ENCODE data around the gene CDH20. TPM values are rescaled to one million over a fixed set of nuclear protein-coding genes. Genes with fewer than 3 reads are reported as not detected.

CDH20 gene
- total RNA-seq, 4 donors from 2014 or later: 0.83 to 5.5 (median 2.0) TPM

GRCh38 chr18:61400016-61400635 lies 66.9 kb downstream of the CDH20 start:
- no peak for DNase-seq
- Histone ChIP-seq H3K4me1 (peaks cover 0 to 5% (median 0%) of the 10 kb centered on the region in 4 donors), H3K27ac (no peak overlapping the region), H3K4me3 (no peak overlapping the region), H3K9me3 (no peaks in the 10 kb centered on the region), H3K36me3 (no peaks in the 10 kb centered on the region), H3K27me3 (no peaks in the 10 kb centered on the region)
- TF ChIP-seq, protein P1, sequence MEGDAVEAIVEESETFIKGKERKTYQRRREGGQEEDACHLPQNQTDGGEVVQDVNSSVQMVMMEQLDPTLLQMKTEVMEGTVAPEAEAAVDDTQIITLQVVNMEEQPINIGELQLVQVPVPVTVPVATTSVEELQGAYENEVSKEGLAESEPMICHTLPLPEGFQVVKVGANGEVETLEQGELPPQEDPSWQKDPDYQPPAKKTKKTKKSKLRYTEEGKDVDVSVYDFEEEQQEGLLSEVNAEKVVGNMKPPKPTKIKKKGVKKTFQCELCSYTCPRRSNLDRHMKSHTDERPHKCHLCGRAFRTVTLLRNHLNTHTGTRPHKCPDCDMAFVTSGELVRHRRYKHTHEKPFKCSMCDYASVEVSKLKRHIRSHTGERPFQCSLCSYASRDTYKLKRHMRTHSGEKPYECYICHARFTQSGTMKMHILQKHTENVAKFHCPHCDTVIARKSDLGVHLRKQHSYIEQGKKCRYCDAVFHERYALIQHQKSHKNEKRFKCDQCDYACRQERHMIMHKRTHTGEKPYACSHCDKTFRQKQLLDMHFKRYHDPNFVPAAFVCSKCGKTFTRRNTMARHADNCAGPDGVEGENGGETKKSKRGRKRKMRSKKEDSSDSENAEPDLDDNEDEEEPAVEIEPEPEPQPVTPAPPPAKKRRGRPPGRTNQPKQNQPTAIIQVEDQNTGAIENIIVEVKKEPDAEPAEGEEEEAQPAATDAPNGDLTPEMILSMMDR (IDR thresholded peaks at IDR 0.05): no peak
- no peak for TF ChIP-seq POLR2A (IDR thresholded peaks at IDR 0.05)

GRCh38 chr18:61400716-61401115 lies 67.5 kb downstream of the CDH20 start:
- Histone ChIP-seq H3K4me3 (no peak overlapping the region), H3K36me3 (no peaks in the 10 kb centered on the region), H3K27ac (no peak overlapping the region), H3K9me3 (no peaks in the 10 kb centered on the region), H3K4me1 (peaks cover 0 to 5% (median 0%) of the 10 kb centered on the region in 4 donors), H3K27me3 (no peaks in the 10 kb centered on the region)
- DNase-seq: no peak
- TF ChIP-seq, protein P1 (IDR thresholded peaks at IDR 0.05): no peak
- no peak for TF ChIP-seq POLR2A (IDR thresholded peaks at IDR 0.05)

DNA sequence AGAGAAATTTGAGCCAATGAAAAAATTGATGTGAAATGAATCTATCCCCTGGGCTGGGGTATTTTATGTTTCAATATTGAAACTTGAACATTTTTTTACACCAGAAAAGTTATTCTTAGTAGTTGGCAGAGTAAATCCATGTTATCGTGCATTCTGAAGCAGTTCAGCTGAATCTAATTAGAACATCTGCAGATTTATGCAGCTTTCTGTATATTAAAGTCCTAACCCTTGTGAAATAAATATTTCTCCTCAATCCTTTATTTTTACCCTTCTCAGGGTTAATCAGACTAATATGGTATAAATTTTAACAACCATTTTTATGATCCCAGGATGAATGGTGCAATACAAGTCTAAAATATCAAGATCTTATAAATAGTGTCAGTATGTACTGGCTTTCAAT lies 69.5 kb downstream of the CDH20 start:
- H3K4me1 ChIP-seq: peaks cover 0 to 5% (median 0%) of the 10 kb centered on the region in 4 donors

GRCh38 chr18:61413396-61413795 lies 80.2 kb downstream of the CDH20 start:
- H3K27me3 ChIP-seq: no peaks in the 10 kb centered on the region
- no peak for DNase-seq
- H3K9me3 ChIP-seq: no peaks in the 10 kb centered on the region
- TF ChIP-seq POLR2A (IDR thresholded peaks at IDR 0.05): no peak
- TF ChIP-seq, protein P1 (IDR thresholded peaks at IDR 0.05): no peak
- no peaks in the 10 kb centered on the region for H3K36me3 ChIP-seq
- H3K4me3 ChIP-seq: no peak overlapping the region
- no peak overlapping the region for H3K27ac ChIP-seq
- H3K4me1 ChIP-seq: no peaks in the 10 kb centered on the region

More for the DNA sequence above, 69.5 kb downstream of the CDH20 start:
- no peaks in the 10 kb centered on the region for H3K27me3 ChIP-seq
- no peak overlapping the region for H3K27ac ChIP-seq
- DNase-seq: no peak
- no peak overlapping the region for H3K4me3 ChIP-seq
- H3K9me3 ChIP-seq: no peaks in the 10 kb centered on the region
- no peak for TF ChIP-seq POLR2A (IDR thresholded peaks at IDR 0.05)
- TF ChIP-seq, protein P1 (IDR thresholded peaks at IDR 0.05): no peak
- no peaks in the 10 kb centered on the region for H3K36me3 ChIP-seq

DNA sequence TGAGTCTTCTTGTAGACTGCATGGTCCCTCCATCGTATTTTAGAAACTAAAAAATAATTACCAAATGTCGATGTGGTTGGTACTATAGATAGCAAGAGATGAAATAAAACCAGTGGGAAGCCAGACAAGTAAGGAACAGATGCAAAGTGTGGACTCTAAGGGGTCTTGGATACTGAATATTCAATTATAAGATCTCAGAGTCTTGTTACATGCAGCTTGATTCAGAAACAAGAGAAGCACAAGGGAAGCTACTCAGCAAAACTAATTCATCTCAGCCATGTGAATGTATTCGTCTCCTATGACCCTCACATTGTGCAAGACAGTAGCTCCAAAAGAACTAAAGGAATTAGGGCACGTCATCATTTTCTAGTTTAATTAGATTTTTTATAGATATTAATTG lies 80.9 kb downstream of the CDH20 start:
- Histone ChIP-seq H3K4me1 (no peaks in the 10 kb centered on the region), H3K27me3 (no peaks in the 10 kb centered on the region), H3K36me3 (no peaks in the 10 kb centered on the region), H3K27ac (no peak overlapping the region), H3K4me3 (no peak overlapping the region), H3K9me3 (no peaks in the 10 kb centered on the region)
- no peak for TF ChIP-seq POLR2A (IDR thresholded peaks at IDR 0.05)
- TF ChIP-seq, protein P1 (IDR thresholded peaks at IDR 0.05): no peak
- DNase-seq: no peak

Measured in Peyer's patch (tissue), 4 donors.